ENCODE data around the gene FAM241B.

- TF ChIP-seq CTCF (IDR thresholded peaks at IDR 0.05) (no peak), EZH2 (IDR thresholded peaks at IDR 0.05) (no peak)
Observed at GRCh38 chr10:69657866-69658265, 27.8 kb downstream of the FAM241B start.
